ENCODE results near the gene AKR7A3. TPM values are rescaled to one million over a fixed set of nuclear protein-coding genes. Genes with fewer than 3 reads are reported as not detected.

The AKR7A3 gene
- total and polyA plus RNA-seq, 9 donors: 0.23 to 3.5 (median 2.0) TPM

- TF ChIP-seq CTCF (IDR thresholded peaks at IDR 0.05) (no peak), POLR2A (IDR thresholded peaks at IDR 0.05) (no peak), EP300 (IDR thresholded peaks at IDR 0.05) (no peak)
- H3K27me3 ChIP-seq: no peaks in the 10 kb centered on the region
- 39 to 41% (median 40%) methylated on average over 20 of the region's 20 CpGs for WGBS, 3 donors
- H3K4me3 ChIP-seq: peak overlapping the region; percentile 87
- peak overlapping the region; percentile 64 to 74 for H3K27ac ChIP-seq
- peaks cover 14% of the 10 kb centered on the region for H3K4me1 ChIP-seq (ENCODE audit: insufficient read depth)
- DNase-seq: no peak
- H3K36me3 ChIP-seq: no peaks in the 10 kb centered on the region
- intact Hi-C loops (cut with DNase I): no loop called here
- no peaks in the 10 kb centered on the region for H3K9me3 ChIP-seq
Measured at GRCh38 chr1:19312782-19313635, 24.4 kb upstream of the AKR7A3 start.

- no peak for TF ChIP-seq EP300 (IDR thresholded peaks at IDR 0.05)
- TF ChIP-seq CTCF (IDR thresholded peaks at IDR 0.05): peak in 1 of 3 donors; percentile 64
- TF ChIP-seq POLR2A (IDR thresholded peaks at IDR 0.05): peak; percentile 65
- Histone ChIP-seq H3K9me3 (no peaks in the 10 kb centered on the region), H3K4me1 (ENCODE audit: insufficient read depth) (peaks cover 14% of the 10 kb centered on the region), H3K4me3 (peak within 1 kb of the TSS; percentile 87), H3K27me3 (no peaks in the 10 kb centered on the region), H3K36me3 (no peaks in the 10 kb centered on the region), H3K27ac (peak within 1 kb of the TSS; percentile 64 to 74)
- intact Hi-C loops (cut with DNase I): no loop called here
- 0% methylated on average over 57 to 105 of the region's 105 CpGs for WGBS, 3 donors
- peak; percentile 91 to 96 (median 93) for DNase-seq
Measured at GRCh38 chr1:19311931-19312781, 23.6 kb upstream of the AKR7A3 start, which contains the start of the genes AKR7A2 and SLC66A1. Gene AKR7A2 (minus strand): TSS chr1:19312144. CDS start chr1:19312124, 20 bp downstream. Gene SLC66A1 (plus strand): TSS chr1:19312326. CDS start chr1:19317678, 5,352 bp downstream.

- no peaks in the 10 kb centered on the region for H3K36me3 ChIP-seq
- H3K9me3 ChIP-seq: no peaks in the 10 kb centered on the region
- H3K27ac ChIP-seq: peak overlapping the region; percentile 13 to 74
- WGBS, 3 donors: 0% methylated on average over 29 of the region's 29 CpGs
- no peaks in the 10 kb centered on the region for H3K27me3 ChIP-seq
- DNase-seq: peak in 2 of 5 donors; percentile 41 to 56
- no peak for TF ChIP-seq EP300 (IDR thresholded peaks at IDR 0.05)
- TF ChIP-seq CTCF (IDR thresholded peaks at IDR 0.05): no peak
- H3K4me1 ChIP-seq (ENCODE audit: insufficient read depth): peaks cover 14% of the 10 kb centered on the region
- peak overlapping the region; percentile 87 for H3K4me3 ChIP-seq
- intact Hi-C loops (cut with DNase I): no loop called here
Measured at GRCh38 chr1:19311503-19311930, 22.9 kb upstream of the AKR7A3 start.

- Histone ChIP-seq H3K27ac (peak overlapping the region in 1 of 2 donors; percentile 13), H3K9me3 (no peaks in the 10 kb centered on the region), H3K36me3 (no peaks in the 10 kb centered on the region), H3K4me1 (ENCODE audit: insufficient read depth) (peaks cover 14% of the 10 kb centered on the region), H3K4me3 (peak overlapping the region; percentile 87), H3K27me3 (no peaks in the 10 kb centered on the region)
- TF ChIP-seq CTCF (IDR thresholded peaks at IDR 0.05) (no peak), EP300 (IDR thresholded peaks at IDR 0.05) (no peak), POLR2A (IDR thresholded peaks at IDR 0.05) (no peak)
- WGBS, 3 donors: 28 to 38% (median 35%) methylated on average over 13 of the region's 13 CpGs
- intact Hi-C loops (cut with DNase I): no loop called here
- peak in 1 of 5 donors; percentile 33 for DNase-seq
Measured at GRCh38 chr1:19310720-19311502, 22.3 kb upstream of the AKR7A3 start.

Measured in ovary (tissue), 9 donors.